ENCODE measurements around the gene DDX42. TPM values are rescaled to one million over a fixed set of nuclear protein-coding genes. Genes with fewer than 3 reads are reported as not detected.
A peak's percentile ranks its signal among the peaks of the same experiment; 100 is the strongest.

Gene DDX42
- total and polyA plus RNA-seq, 12 donors: 45.0 to 109 (median 85.2) TPM

GRCh38 chr17:63832455-63832854, 58.5 kb downstream of the DDX42 start:
- intact Hi-C loops (cut with DNase I): no loop called here
- Histone ChIP-seq H3K4me3 (no peak overlapping the region), H3K9me3 (replicated peaks in 1 of 3) (no peaks in the 10 kb centered on the region), H3K27ac (no peak overlapping the region), H3K4me1 (replicated peaks in 1 of 2) (peaks cover 8 to 34% of the 10 kb centered on the region in 2 donors), H3K36me3 (replicated peaks in 1 of 2) (peaks cover 0 to 83% of the 10 kb centered on the region in 2 donors), H3K27me3 (no peaks in the 10 kb centered on the region)
- 73 to 88% (median 79%) methylated on average over 2 of the region's 2 CpGs for WGBS, 4 donors
- no peak for DNase-seq
- TF ChIP-seq, protein P1, sequence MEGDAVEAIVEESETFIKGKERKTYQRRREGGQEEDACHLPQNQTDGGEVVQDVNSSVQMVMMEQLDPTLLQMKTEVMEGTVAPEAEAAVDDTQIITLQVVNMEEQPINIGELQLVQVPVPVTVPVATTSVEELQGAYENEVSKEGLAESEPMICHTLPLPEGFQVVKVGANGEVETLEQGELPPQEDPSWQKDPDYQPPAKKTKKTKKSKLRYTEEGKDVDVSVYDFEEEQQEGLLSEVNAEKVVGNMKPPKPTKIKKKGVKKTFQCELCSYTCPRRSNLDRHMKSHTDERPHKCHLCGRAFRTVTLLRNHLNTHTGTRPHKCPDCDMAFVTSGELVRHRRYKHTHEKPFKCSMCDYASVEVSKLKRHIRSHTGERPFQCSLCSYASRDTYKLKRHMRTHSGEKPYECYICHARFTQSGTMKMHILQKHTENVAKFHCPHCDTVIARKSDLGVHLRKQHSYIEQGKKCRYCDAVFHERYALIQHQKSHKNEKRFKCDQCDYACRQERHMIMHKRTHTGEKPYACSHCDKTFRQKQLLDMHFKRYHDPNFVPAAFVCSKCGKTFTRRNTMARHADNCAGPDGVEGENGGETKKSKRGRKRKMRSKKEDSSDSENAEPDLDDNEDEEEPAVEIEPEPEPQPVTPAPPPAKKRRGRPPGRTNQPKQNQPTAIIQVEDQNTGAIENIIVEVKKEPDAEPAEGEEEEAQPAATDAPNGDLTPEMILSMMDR (IDR thresholded peaks at IDR 0.05): no peak
- no peak for TF ChIP-seq POLR2A (IDR thresholded peaks at IDR 0.05)

DNA sequence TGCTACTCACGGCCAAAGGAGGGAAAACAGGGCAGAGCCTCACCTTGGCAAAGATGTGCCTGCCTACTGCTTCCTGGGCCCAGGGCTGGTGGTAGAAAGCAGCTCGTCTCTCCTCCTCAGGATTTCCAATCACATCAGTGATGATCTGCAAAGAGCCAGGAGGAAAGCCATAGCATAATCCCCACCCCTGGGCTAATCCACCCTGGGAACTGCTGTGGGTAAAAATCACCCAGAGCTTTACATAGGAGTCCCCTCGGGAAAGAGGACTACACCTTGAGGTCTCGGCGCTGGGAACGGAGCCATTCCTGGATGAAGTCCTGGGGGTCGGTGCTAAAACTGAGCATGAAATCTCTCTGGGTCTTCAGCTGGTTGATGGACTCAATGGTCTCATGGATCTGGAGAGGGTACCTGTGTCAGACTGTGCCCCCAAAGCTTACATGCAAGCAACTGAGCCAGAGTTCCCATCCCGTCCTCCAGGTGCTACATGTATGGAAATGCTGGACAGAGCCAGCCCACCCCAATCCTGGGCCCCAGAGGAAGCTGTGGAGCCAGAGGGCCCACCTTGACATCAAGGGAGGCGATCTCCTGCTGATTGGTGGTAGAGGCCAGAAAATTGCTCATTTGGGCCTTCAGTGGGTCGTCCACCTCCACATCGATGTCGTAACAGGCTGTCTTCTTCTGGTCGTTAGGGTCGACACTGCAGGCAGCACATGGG, 59.2 kb downstream of the DDX42 start:
- WGBS, 4 donors: 74 to 85% (median 80%) methylated on average over 10 to 14 of the region's 14 CpGs
- Histone ChIP-seq H3K27ac (no peak overlapping the region), H3K9me3 (replicated peaks in 1 of 3) (no peaks in the 10 kb centered on the region), H3K4me1 (replicated peaks in 1 of 2) (peaks cover 12 to 38% of the 10 kb centered on the region in 2 donors), H3K36me3 (replicated peaks in 1 of 2) (peaks cover 0 to 83% of the 10 kb centered on the region in 2 donors), H3K4me3 (no peak overlapping the region), H3K27me3 (no peaks in the 10 kb centered on the region)
- TF ChIP-seq, protein P1 (IDR thresholded peaks at IDR 0.05): no peak
- TF ChIP-seq POLR2A (IDR thresholded peaks at IDR 0.05): no peak
- intact Hi-C loops (cut with DNase I): no loop called here
- peak in 2 of 7 donors; percentile 15 to 21 for DNase-seq

DNA sequence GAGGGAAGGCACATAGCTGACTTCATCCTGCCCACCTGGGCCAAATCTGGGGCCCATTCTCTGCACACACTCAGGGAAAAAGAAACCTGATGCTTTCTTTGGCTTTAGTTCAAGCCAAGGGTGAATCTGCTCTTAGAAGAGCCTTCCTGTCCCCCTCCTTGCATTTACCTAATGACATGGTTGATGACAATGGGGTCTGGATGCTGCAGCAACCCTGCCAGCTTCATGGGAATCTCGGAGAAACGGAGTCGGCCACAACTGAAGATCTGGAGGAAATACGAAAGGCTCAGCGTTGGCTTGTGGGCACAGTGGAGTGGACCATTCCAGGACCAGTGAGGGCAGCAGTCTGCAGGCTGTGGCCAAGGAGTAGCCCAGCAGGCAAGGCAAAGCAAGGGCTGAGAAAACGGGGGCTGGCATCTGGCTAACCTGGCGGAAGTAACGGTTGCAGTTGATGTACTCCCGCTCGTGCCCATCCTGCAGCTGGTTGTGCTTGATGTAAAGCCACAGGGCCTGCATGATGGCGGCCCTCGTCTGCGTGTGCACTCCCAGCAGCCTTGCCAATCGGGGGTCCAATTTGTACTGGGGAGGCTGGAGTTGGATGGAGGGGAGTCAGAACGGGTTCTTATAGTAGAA, 59.9 kb downstream of the DDX42 start:
- Histone ChIP-seq H3K9me3 (replicated peaks in 1 of 3) (no peaks in the 10 kb centered on the region), H3K4me1 (replicated peaks in 1 of 2) (peaks cover 14 to 38% of the 10 kb centered on the region in 2 donors), H3K4me3 (no peak overlapping the region), H3K27ac (no peak overlapping the region), H3K36me3 (replicated peaks in 1 of 2) (peaks cover 0 to 83% of the 10 kb centered on the region in 2 donors), H3K27me3 (no peaks in the 10 kb centered on the region)
- intact Hi-C loops (cut with DNase I): no loop called here
- peak in 3 of 7 donors; percentile 16 to 52 (median 18) for DNase-seq
- 85 to 93% (median 89%) methylated on average over 11 to 15 of the region's 15 CpGs for WGBS, 4 donors
- no peak for TF ChIP-seq POLR2A (IDR thresholded peaks at IDR 0.05)
- TF ChIP-seq, protein P1 (IDR thresholded peaks at IDR 0.05): no peak

GRCh38 chr17:63834431-63835166, 60.6 kb downstream of the DDX42 start:
- peak overlapping the region in 1 of 5 donors; percentile 30 for H3K27ac ChIP-seq
- peak in 6 of 7 donors; percentile 51 to 88 (median 77) for DNase-seq
- TF ChIP-seq POLR2A (IDR thresholded peaks at IDR 0.05): no peak
- TF ChIP-seq, protein P1 (IDR thresholded peaks at IDR 0.05): peak; percentile 25 to 64 (median 41)
- no peak overlapping the region for H3K4me3 ChIP-seq
- intact Hi-C loops (cut with DNase I): no loop called here
- H3K4me1 ChIP-seq (replicated peaks in 1 of 2): peaks cover 22 to 39% of the 10 kb centered on the region in 2 donors
- H3K9me3 ChIP-seq (replicated peaks in 1 of 3): no peaks in the 10 kb centered on the region
- no peaks in the 10 kb centered on the region for H3K27me3 ChIP-seq
- peaks cover 0 to 76% of the 10 kb centered on the region in 2 donors for H3K36me3 ChIP-seq (replicated peaks in 1 of 2)
- WGBS, 4 donors: 35 to 45% (median 37%) methylated on average over 3 to 13 of the region's 13 CpGs
